WTC11 (cell line): ENCODE results near the gene RHOBTB3. TPM values are rescaled to one million over a fixed set of nuclear protein-coding genes. Genes with fewer than 3 reads are reported as not detected.

Source experiments
- ATAC-seq: fragments of 200-7000 bp; cut with Tn5 transposase; 2 replicates; pipeline ENCODE4 v1.10.0; 2021; ENCODE audit warnings: mild to moderate bottlenecking, moderate library complexity
- CTCF ChIA-PET: fragments of 300-600 bp; sonication (Branson Sonifier 250); formaldehyde crosslinking; loops from one replicate; lab custom pipeline; 2021; ENCODE audit warnings: antibody characterized with exemption; lab: Charles Lee
- POLR2A ChIA-PET: fragments of 350-600 bp; sonication (Branson Sonifier 250); formaldehyde crosslinking; loops from one replicate; lab custom pipeline; 2021; ENCODE audit warnings: antibody characterized with exemption; lab: Charles Lee
- DNase-seq: peaks from one replicate; pipeline ENCODE4 v3.0.0; 2021; ENCODE audit warnings: low spot score
- H3K27ac Mint-ChIP-seq: 2 replicates; pipeline ENCODE4 v1.8.0; 2021; ENCODE audit warnings: mixed read lengths
- H3K27me3 Mint-ChIP-seq: 2 replicates; pipeline ENCODE4 v1.8.0; 2021; ENCODE audit warnings: low read depth, mild to moderate bottlenecking, moderate library complexity, mixed read lengths
- H3K36me3 Mint-ChIP-seq: 2 replicates; pipeline ENCODE4 v1.8.0; 2021; ENCODE audit warnings: mixed read lengths
- H3K4me1 Mint-ChIP-seq: 2 replicates; pipeline ENCODE4 v1.8.0; 2022; ENCODE audit warnings: mixed read lengths
- H3K4me3 Mint-ChIP-seq: 2 replicates; pipeline ENCODE4 v1.8.0; 2021; ENCODE audit warnings: mild to moderate bottlenecking, moderate library complexity, mixed read lengths
- H3K9me3 Mint-ChIP-seq: 2 replicates; pipeline ENCODE4 v1.8.0; 2021; ENCODE audit warnings: mixed read lengths
- ATF1 ChIP-seq: sonication (generic); formaldehyde crosslinking; IDR thresholded peaks from 2 replicates; pipeline ENCODE4 v1.8.1; 2023; ENCODE audit warnings: mild to moderate bottlenecking, moderate library complexity, missing genetic modification reagents
- FOXP4 ChIP-seq: sonication (generic); formaldehyde crosslinking; IDR thresholded peaks from 2 replicates; pipeline ENCODE4 v1.8.0; 2022; ENCODE audit warnings: mild to moderate bottlenecking, missing genetic modification reagents
- GTF2I ChIP-seq: fragments of 250-450 bp; sonication (Bioruptor Pico); conservative IDR thresholded peaks from 2 replicates; pipeline ENCODE4 v1.4.0; 2021; ENCODE audit warnings: mild to moderate bottlenecking
- IRF2 ChIP-seq: sonication (generic); formaldehyde crosslinking; IDR thresholded peaks from 2 replicates; pipeline ENCODE4 v1.8.0; 2022; ENCODE audit warnings: low read depth, missing genetic modification reagents, borderline replicate concordance
- NFYB ChIP-seq: sonication (generic); formaldehyde crosslinking; conservative IDR thresholded peaks from 2 replicates; pipeline ENCODE4 v1.8.0; 2022; ENCODE audit warnings: low read depth, missing genetic modification reagents
- NR1H2 ChIP-seq: sonication (generic); formaldehyde crosslinking; IDR thresholded peaks from 2 replicates; pipeline ENCODE4 v1.9.0; 2021; ENCODE audit warnings: mild to moderate bottlenecking, moderate library complexity, missing genetic modification reagents
- NR2C2 ChIP-seq: sonication (generic); formaldehyde crosslinking; IDR thresholded peaks from 2 replicates; pipeline ENCODE4 v1.8.0; 2022; ENCODE audit warnings: mild to moderate bottlenecking, missing genetic modification reagents
- OVOL2 ChIP-seq: fragments of 250-450 bp; sonication (Bioruptor Pico); IDR thresholded peaks from 2 replicates; pipeline ENCODE4 v1.9.0; 2021; ENCODE audit warnings: mild to moderate bottlenecking, borderline replicate concordance
- TEAD1 ChIP-seq: sonication (generic); formaldehyde crosslinking; IDR thresholded peaks from 2 replicates; pipeline ENCODE4 v1.8.0; 2022; ENCODE audit warnings: mild to moderate bottlenecking, missing genetic modification reagents
- ZNF396 ChIP-seq: fragments of 250-450 bp; sonication (Bioruptor Pico); IDR thresholded peaks from 2 replicates; pipeline ENCODE4 v1.8.0; 2021; ENCODE audit warnings: mild to moderate bottlenecking, moderate library complexity, borderline replicate concordance
- ZNF425 ChIP-seq: fragments of 250-450 bp; sonication (Bioruptor Pico); conservative IDR thresholded peaks from 2 replicates; pipeline ENCODE4 v1.9.0; 2021; ENCODE audit warnings: mild to moderate bottlenecking
- ZNF671 ChIP-seq: fragments of 250-450 bp; sonication (Bioruptor Pico); IDR thresholded peaks from 2 replicates; pipeline ENCODE4 v1.8.0; 2021; ENCODE audit warnings: mild to moderate bottlenecking
- total RNA-seq: library from RNA; stranded (reverse); gene quantifications from 3 replicates; pipeline ENCODE4 v1.2.3, GENCODE V29; 2021
- TF ChIP-seq, protein P1 (sequence below): sonication (generic); formaldehyde crosslinking; IDR thresholded peaks from 2 replicates; pipeline ENCODE4 v1.8.1; 2023; ENCODE audit warnings: mild to moderate bottlenecking, missing genetic modification reagents, borderline replicate concordance
- TF ChIP-seq, protein P2 (sequence below): fragments of 250-450 bp; sonication (Bioruptor Pico); IDR thresholded peaks from 2 replicates; pipeline ENCODE4 v1.9.0; 2021; ENCODE audit warnings: mild to moderate bottlenecking
- TF ChIP-seq, protein P3 (sequence below): sonication (generic); formaldehyde crosslinking; IDR thresholded peaks from 2 replicates; pipeline ENCODE4 v1.8.0; 2022; ENCODE audit warnings: mild to moderate bottlenecking, missing genetic modification reagents
- TF ChIP-seq, protein P4 (sequence below): sonication (generic); formaldehyde crosslinking; IDR thresholded peaks from 2 replicates; pipeline ENCODE4 v1.8.0; 2023; ENCODE audit warnings: mild to moderate bottlenecking, missing genetic modification reagents
- TF ChIP-seq, protein P5 (sequence below): sonication (generic); formaldehyde crosslinking; IDR thresholded peaks from 2 replicates; pipeline ENCODE4 v1.8.1; 2023; ENCODE audit warnings: mild to moderate bottlenecking, moderate library complexity, missing genetic modification reagents

The RHOBTB3 gene
- total RNA-seq, 1 experiment from 2014 or later: 13.8 TPM

DNA sequence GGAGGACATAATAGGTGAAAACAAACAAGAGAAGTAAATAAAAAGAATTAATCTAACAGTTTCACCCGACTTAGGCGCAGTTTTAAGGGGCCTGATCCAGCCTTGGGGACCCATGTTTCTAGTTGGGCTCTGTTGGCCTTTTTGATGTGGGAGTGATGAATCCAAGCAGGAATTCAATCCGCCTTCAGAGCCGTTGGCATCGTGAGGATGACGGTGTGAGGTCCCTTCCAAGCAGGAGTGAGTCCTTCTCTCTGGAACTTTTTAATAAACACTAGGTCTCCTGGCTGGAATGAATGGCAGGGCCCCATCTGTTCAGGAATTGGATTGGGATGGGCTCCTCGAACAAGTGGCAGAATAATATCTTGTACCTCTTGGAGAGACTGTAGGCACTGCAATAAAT, 22.3 kb upstream of the RHOBTB3 start (continued):
- TF ChIP-seq, protein P1, sequence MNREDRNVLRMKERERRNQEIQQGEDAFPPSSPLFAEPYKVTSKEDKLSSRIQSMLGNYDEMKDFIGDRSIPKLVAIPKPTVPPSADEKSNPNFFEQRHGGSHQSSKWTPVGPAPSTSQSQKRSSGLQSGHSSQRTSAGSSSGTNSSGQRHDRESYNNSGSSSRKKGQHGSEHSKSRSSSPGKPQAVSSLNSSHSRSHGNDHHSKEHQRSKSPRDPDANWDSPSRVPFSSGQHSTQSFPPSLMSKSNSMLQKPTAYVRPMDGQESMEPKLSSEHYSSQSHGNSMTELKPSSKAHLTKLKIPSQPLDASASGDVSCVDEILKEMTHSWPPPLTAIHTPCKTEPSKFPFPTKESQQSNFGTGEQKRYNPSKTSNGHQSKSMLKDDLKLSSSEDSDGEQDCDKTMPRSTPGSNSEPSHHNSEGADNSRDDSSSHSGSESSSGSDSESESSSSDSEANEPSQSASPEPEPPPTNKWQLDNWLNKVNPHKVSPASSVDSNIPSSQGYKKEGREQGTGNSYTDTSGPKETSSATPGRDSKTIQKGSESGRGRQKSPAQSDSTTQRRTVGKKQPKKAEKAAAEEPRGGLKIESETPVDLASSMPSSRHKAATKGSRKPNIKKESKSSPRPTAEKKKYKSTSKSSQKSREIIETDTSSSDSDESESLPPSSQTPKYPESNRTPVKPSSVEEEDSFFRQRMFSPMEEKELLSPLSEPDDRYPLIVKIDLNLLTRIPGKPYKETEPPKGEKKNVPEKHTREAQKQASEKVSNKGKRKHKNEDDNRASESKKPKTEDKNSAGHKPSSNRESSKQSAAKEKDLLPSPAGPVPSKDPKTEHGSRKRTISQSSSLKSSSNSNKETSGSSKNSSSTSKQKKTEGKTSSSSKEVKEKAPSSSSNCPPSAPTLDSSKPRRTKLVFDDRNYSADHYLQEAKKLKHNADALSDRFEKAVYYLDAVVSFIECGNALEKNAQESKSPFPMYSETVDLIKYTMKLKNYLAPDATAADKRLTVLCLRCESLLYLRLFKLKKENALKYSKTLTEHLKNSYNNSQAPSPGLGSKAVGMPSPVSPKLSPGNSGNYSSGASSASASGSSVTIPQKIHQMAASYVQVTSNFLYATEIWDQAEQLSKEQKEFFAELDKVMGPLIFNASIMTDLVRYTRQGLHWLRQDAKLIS (CRISPR knock-in tag): no peak
- TF ChIP-seq, protein P2, sequence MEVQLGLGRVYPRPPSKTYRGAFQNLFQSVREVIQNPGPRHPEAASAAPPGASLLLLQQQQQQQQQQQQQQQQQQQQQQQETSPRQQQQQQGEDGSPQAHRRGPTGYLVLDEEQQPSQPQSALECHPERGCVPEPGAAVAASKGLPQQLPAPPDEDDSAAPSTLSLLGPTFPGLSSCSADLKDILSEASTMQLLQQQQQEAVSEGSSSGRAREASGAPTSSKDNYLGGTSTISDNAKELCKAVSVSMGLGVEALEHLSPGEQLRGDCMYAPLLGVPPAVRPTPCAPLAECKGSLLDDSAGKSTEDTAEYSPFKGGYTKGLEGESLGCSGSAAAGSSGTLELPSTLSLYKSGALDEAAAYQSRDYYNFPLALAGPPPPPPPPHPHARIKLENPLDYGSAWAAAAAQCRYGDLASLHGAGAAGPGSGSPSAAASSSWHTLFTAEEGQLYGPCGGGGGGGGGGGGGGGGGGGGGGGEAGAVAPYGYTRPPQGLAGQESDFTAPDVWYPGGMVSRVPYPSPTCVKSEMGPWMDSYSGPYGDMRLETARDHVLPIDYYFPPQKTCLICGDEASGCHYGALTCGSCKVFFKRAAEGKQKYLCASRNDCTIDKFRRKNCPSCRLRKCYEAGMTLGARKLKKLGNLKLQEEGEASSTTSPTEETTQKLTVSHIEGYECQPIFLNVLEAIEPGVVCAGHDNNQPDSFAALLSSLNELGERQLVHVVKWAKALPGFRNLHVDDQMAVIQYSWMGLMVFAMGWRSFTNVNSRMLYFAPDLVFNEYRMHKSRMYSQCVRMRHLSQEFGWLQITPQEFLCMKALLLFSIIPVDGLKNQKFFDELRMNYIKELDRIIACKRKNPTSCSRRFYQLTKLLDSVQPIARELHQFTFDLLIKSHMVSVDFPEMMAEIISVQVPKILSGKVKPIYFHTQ (CRISPR knock-in tag): no peak
- TF ChIP-seq GTF2I: no peak
- TF ChIP-seq FOXP4 (CRISPR knock-in tag): no peak
- no peak for TF ChIP-seq TEAD1 (CRISPR knock-in tag)
- TF ChIP-seq IRF2 (CRISPR knock-in tag): no peak

- Mint-ChIP-seq H3K27ac (no peak overlapping the region), H3K36me3 (no peaks in the 10 kb centered on the region), H3K4me1 (peaks cover 20% of the 10 kb centered on the region), H3K27me3 (peaks cover 40% of the 10 kb centered on the region), H3K4me3 (peak overlapping the region; percentile 98), H3K9me3 (no peaks in the 10 kb centered on the region)
- CTCF ChIA-PET: interaction anchor here (0.8 kb wide), 1 partner anchor 63 kb away, joined by 3 read pairs; the partner anchor contains the start of gene RFESD
- peak; percentile 50 for DNase-seq
- POLR2A ChIA-PET: interaction anchor here (0.6 to 2.9 kb wide), 3 partner anchors 21 to 425 kb away, joined by 3 to 19 read pairs (median 3); partner anchors contain the start of genes RFESD and RHOBTB3
- peak; percentile 53 for ATAC-seq
- TF ChIP-seq NFYB: no peak
- TF ChIP-seq, protein P3, sequence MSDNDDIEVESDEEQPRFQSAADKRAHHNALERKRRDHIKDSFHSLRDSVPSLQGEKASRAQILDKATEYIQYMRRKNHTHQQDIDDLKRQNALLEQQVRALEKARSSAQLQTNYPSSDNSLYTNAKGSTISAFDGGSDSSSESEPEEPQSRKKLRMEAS (CRISPR knock-in tag): no peak
- TF ChIP-seq ZNF671: no peak
- TF ChIP-seq TEAD1 (CRISPR knock-in tag): no peak
- TF ChIP-seq, protein P4, sequence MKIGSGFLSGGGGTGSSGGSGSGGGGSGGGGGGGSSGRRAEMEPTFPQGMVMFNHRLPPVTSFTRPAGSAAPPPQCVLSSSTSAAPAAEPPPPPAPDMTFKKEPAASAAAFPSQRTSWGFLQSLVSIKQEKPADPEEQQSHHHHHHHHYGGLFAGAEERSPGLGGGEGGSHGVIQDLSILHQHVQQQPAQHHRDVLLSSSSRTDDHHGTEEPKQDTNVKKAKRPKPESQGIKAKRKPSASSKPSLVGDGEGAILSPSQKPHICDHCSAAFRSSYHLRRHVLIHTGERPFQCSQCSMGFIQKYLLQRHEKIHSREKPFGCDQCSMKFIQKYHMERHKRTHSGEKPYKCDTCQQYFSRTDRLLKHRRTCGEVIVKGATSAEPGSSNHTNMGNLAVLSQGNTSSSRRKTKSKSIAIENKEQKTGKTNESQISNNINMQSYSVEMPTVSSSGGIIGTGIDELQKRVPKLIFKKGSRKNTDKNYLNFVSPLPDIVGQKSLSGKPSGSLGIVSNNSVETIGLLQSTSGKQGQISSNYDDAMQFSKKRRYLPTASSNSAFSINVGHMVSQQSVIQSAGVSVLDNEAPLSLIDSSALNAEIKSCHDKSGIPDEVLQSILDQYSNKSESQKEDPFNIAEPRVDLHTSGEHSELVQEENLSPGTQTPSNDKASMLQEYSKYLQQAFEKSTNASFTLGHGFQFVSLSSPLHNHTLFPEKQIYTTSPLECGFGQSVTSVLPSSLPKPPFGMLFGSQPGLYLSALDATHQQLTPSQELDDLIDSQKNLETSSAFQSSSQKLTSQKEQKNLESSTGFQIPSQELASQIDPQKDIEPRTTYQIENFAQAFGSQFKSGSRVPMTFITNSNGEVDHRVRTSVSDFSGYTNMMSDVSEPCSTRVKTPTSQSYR (CRISPR knock-in tag): no peak
- no peak for TF ChIP-seq ATF1
- TF ChIP-seq ZNF396 (CRISPR knock-in tag): no peak
- no peak for TF ChIP-seq OVOL2 (CRISPR knock-in tag)
- no peak for TF ChIP-seq NR1H2 (CRISPR knock-in tag)
- TF ChIP-seq ZNF425: no peak
- TF ChIP-seq NR2C2 (CRISPR knock-in tag): no peak
- TF ChIP-seq, protein P5, sequence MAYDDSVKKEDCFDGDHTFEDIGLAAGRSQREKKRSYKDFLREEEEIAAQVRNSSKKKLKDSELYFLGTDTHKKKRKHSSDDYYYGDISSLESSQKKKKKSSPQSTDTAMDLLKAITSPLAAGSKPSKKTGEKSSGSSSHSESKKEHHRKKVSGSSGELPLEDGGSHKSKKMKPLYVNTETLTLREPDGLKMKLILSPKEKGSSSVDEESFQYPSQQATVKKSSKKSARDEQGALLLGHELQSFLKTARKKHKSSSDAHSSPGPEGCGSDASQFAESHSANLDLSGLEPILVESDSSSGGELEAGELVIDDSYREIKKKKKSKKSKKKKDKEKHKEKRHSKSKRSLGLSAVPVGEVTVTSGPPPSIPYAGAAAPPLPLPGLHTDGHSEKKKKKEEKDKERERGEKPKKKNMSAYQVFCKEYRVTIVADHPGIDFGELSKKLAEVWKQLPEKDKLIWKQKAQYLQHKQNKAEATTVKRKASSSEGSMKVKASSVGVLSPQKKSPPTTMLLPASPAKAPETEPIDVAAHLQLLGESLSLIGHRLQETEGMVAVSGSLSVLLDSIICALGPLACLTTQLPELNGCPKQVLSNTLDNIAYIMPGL (CRISPR knock-in tag): no peak
Observed at GRCh38 chr5:95709967-95710650, 21.0 kb upstream of the RHOBTB3 start.
